Measurements from ENCODE around the gene PRKD1. TPM values are rescaled to one million over a fixed set of nuclear protein-coding genes. Genes with fewer than 3 reads are reported as not detected.

The PRKD1 gene
- total RNA-seq, 1 experiment from 2014 or later: 2.7 TPM

- Histone ChIP-seq H3K56ac (ENCODE audit: insufficient read length, low read depth, low read length) (no peak overlapping the region), H3K4me1 (ENCODE audit: insufficient read depth, low read length) (no peaks in the 10 kb centered on the region), H4K5ac (ENCODE audit: insufficient read length, low read depth, low read length) (no peak overlapping the region), H2BK120ac (ENCODE audit: low read depth, low read length, poor library complexity, severe bottlenecking) (no peak overlapping the region), H2BK12ac (ENCODE audit: insufficient read length, low read depth, low read length) (no peak overlapping the region), H3K9me3 (ENCODE audit: control insufficient read depth, low read depth, low read length) (no peaks in the 10 kb centered on the region), H3K23ac (ENCODE audit: insufficient read length, low read depth, low read length) (no peak overlapping the region), H2BK5ac (ENCODE audit: insufficient read length, low read length) (no peak overlapping the region), H2AFZ (ENCODE audit: low read length) (no peak overlapping the region), H3K79me2 (ENCODE audit: insufficient read depth, low read length) (no peaks in the 10 kb centered on the region), H3K23me2 (ENCODE audit: insufficient read length, low read depth, low read length, poor library complexity, severe bottlenecking) (no peaks in the 10 kb centered on the region), H3K79me1 (ENCODE audit: insufficient read depth, low read depth, low read length, poor library complexity, severe bottlenecking) (no peaks in the 10 kb centered on the region), H2AK5ac (ENCODE audit: insufficient read length, low read length) (no peak overlapping the region), H2BK15ac (ENCODE audit: low read depth, low read length) (no peak overlapping the region), H3K18ac (ENCODE audit: insufficient read length, low read depth, low read length) (no peak overlapping the region), H3K14ac (ENCODE audit: insufficient read depth, low read length) (no peak overlapping the region), H3K27ac (ENCODE audit: insufficient read length, low read depth, low read length) (no peak overlapping the region), H3K4ac (ENCODE audit: low read depth, low read length) (no peak overlapping the region), H3T11ph (ENCODE audit: low read length) (no peak overlapping the region), H3K4me2 (ENCODE audit: insufficient read depth, insufficient read length, low read length) (no peak overlapping the region), H2BK20ac (ENCODE audit: low read depth, low read length, poor library complexity, severe bottlenecking) (no peak overlapping the region), H4K8ac (replicated peaks; ENCODE audit: insufficient read length, low read depth, low read length) (no peak overlapping the region), H3K9ac (ENCODE audit: extremely low read depth, insufficient read length, low read length) (no peak overlapping the region), H4K91ac (ENCODE audit: insufficient read length, low read depth, low read length) (no peak overlapping the region), H4K20me1 (ENCODE audit: control insufficient read depth, insufficient read depth, insufficient read length) (no peaks in the 10 kb centered on the region), H3K27me3 (ENCODE audit: insufficient read depth, low read length) (no peaks in the 10 kb centered on the region)
- Mint-ChIP-seq H3K27me3 (ENCODE audit: low read depth) (no peaks in the 10 kb centered on the region; the same call in 1 of the 2 replicates), H3K36me3 (ENCODE audit: insufficient read depth in 1 of 3, low read depth in 3 of 3) (no peaks in the 10 kb centered on the region), H3K4me1 (no peaks in the 10 kb centered on the region), H3K27ac (no peak overlapping the region), H3K4me3 (no peak overlapping the region), H3K9me3 (no peaks in the 10 kb centered on the region)
- WGBS (ENCODE audit: extremely low coverage, insufficient read length, low lambda C conversion rate): no CpG with 5 or more reads among the region's 2 CpGs
- TF ChIP-seq, protein P1, sequence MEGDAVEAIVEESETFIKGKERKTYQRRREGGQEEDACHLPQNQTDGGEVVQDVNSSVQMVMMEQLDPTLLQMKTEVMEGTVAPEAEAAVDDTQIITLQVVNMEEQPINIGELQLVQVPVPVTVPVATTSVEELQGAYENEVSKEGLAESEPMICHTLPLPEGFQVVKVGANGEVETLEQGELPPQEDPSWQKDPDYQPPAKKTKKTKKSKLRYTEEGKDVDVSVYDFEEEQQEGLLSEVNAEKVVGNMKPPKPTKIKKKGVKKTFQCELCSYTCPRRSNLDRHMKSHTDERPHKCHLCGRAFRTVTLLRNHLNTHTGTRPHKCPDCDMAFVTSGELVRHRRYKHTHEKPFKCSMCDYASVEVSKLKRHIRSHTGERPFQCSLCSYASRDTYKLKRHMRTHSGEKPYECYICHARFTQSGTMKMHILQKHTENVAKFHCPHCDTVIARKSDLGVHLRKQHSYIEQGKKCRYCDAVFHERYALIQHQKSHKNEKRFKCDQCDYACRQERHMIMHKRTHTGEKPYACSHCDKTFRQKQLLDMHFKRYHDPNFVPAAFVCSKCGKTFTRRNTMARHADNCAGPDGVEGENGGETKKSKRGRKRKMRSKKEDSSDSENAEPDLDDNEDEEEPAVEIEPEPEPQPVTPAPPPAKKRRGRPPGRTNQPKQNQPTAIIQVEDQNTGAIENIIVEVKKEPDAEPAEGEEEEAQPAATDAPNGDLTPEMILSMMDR (conservative IDR thresholded peaks at IDR 0.05): no peak
- no peak for DNase-seq
Observed at GRCh38 chr14:29918981-29919380, 8.7 kb downstream of the PRKD1 start.
